Endothelial cell (in vitro differentiated cells): ENCODE results near the gene CCDC124. TPM values are rescaled to one million over a fixed set of nuclear protein-coding genes. Genes with fewer than 3 reads are reported as not detected.

Source experiments
- DNase-seq: peaks from one replicate; pipeline ENCODE4 v3.0.0; 2021; ENCODE audit warnings: low spot score
- H3K27ac Mint-ChIP-seq: one replicate; pipeline ENCODE4 v1.8.0; 2021; ENCODE audit warnings: mixed read lengths, inconsistent platforms; ENCODE audit not compliant: unreplicated experiment
- H3K27me3 Mint-ChIP-seq: one replicate; pipeline ENCODE4 v1.8.0; 2021; ENCODE audit warnings: mild to moderate bottlenecking, moderate library complexity, mixed read lengths, inconsistent platforms; ENCODE audit not compliant: unreplicated experiment
- H3K36me3 Mint-ChIP-seq: one replicate; pipeline ENCODE4 v1.8.0; 2021; ENCODE audit warnings: mild to moderate bottlenecking, low read depth, mixed read lengths, inconsistent platforms; ENCODE audit not compliant: unreplicated experiment
- H3K4me1 Mint-ChIP-seq: one replicate; pipeline ENCODE4 v1.8.0; 2021; ENCODE audit warnings: mild to moderate bottlenecking, mixed read lengths, inconsistent platforms; ENCODE audit not compliant: unreplicated experiment
- H3K4me3 Mint-ChIP-seq: one replicate; pipeline ENCODE4 v1.8.0; 2021; ENCODE audit warnings: mild to moderate bottlenecking, mixed read lengths, inconsistent platforms; ENCODE audit not compliant: unreplicated experiment
- H3K9me3 Mint-ChIP-seq: one replicate; pipeline ENCODE4 v1.8.0; 2021; ENCODE audit warnings: mixed read lengths, inconsistent platforms; ENCODE audit not compliant: unreplicated experiment
- CTCF ChIP-seq: fragments of 200-600 bp; sonication (generic); IDR thresholded peaks from one replicate; pipeline ENCODE4 v1.5.0; 2021; ENCODE audit warnings: antibody characterized with exemption; ENCODE audit not compliant: unreplicated experiment
- total RNA-seq: library from RNA; stranded (reverse); fragmentation: NEBNext Ultra II Directional; extraction: Animal tissue kit (Norgen Biotek cat#: 25700); gene quantifications from one replicate; pipeline ENCODE4 v1.2.1, GENCODE V29; 2021; ENCODE audit not compliant: unreplicated experiment

Gene CCDC124
- total RNA-seq, 1 donor from 2014 or later, result 68.2 TPM

- no peaks in the 10 kb centered on the region for H3K9me3 Mint-ChIP-seq
- peak; percentile 23 for DNase-seq
- H3K4me1 Mint-ChIP-seq, result peaks cover 15% of the 10 kb centered on the region
- H3K36me3 Mint-ChIP-seq, result no peaks in the 10 kb centered on the region
- peak overlapping the region; percentile 62 for H3K27ac Mint-ChIP-seq
- peaks cover 2% of the 10 kb centered on the region for H3K27me3 Mint-ChIP-seq
- peak overlapping the region; percentile 89 for H3K4me3 Mint-ChIP-seq
- TF ChIP-seq CTCF, result no peak
Observed at GRCh38 chr19:17965370-17966128, 32.7 kb downstream of the CCDC124 start.

GRCh38 chr19:17966129-17966483, 33.3 kb downstream of the CCDC124 start:
- H3K36me3 Mint-ChIP-seq, result no peaks in the 10 kb centered on the region

GRCh38 chr19:17966550-17967256, 33.9 kb downstream of the CCDC124 start, which contains the start of gene KCNN1:
Gene KCNN1, plus strand, starts transcription at chr19:17967107. Its CDS starts 6,782 bp downstream, at chr19:17973889.
- Mint-ChIP-seq H3K9me3 (no peaks in the 10 kb centered on the region), H3K27ac (peak within 1 kb of the TSS; percentile 62), H3K4me1 (peaks cover 15% of the 10 kb centered on the region), H3K36me3 (no peaks in the 10 kb centered on the region), H3K4me3 (peak within 1 kb of the TSS; percentile 94), H3K27me3 (peaks cover 2% of the 10 kb centered on the region)
- DNase-seq, result peak; percentile 46
- no peak for TF ChIP-seq CTCF

More at GRCh38 chr19:17966129-17966483, 33.3 kb downstream of the CCDC124 start:
- no peak for DNase-seq
- peaks cover 15% of the 10 kb centered on the region for H3K4me1 Mint-ChIP-seq
- no peaks in the 10 kb centered on the region for H3K9me3 Mint-ChIP-seq
- peak overlapping the region; percentile 89 for H3K4me3 Mint-ChIP-seq
- no peak for TF ChIP-seq CTCF
- H3K27me3 Mint-ChIP-seq, result peaks cover 2% of the 10 kb centered on the region
- peak overlapping the region; percentile 62 for H3K27ac Mint-ChIP-seq

- no peak for DNase-seq
- H3K4me3 Mint-ChIP-seq, result peak overlapping the region; percentile 94
- TF ChIP-seq CTCF, result no peak
- peaks cover 2% of the 10 kb centered on the region for H3K27me3 Mint-ChIP-seq
- no peaks in the 10 kb centered on the region for H3K9me3 Mint-ChIP-seq
- no peaks in the 10 kb centered on the region for H3K36me3 Mint-ChIP-seq
- peaks cover 15% of the 10 kb centered on the region for H3K4me1 Mint-ChIP-seq
- no peak overlapping the region for H3K27ac Mint-ChIP-seq
Observed at GRCh38 chr19:17967257-17968051, 34.6 kb downstream of the CCDC124 start.
